GM18517 (cell line): ENCODE results near the gene IRF6.

Experiments
- ATAC-seq: cut with Tn5 transposase; IDR thresholded peaks from one replicate; pipeline ENCODE4 v1.9.1; 2021; ENCODE audit warnings: mild to moderate bottlenecking, moderate library complexity; ENCODE audit not compliant: unreplicated experiment

The IRF6 gene

GRCh38 chr1:209790286-209791193, 15.4 kb downstream of the IRF6 start:
- no peak for ATAC-seq

- ATAC-seq, result no peak
Measured at GRCh38 chr1:209789245-209789644, 16.7 kb downstream of the IRF6 start.

- no peak for ATAC-seq
Measured at GRCh38 chr1:209787551-209787950, 18.4 kb downstream of the IRF6 start.

- no peak for ATAC-seq
Measured at GRCh38 chr1:209786146-209786545, 19.8 kb downstream of the IRF6 start.

GRCh38 chr1:209785592-209785991, 20.4 kb downstream of the IRF6 start:
- ATAC-seq, result no peak

- ATAC-seq, result peak; percentile 92
Measured at GRCh38 chr1:209784265-209785169, 21.4 kb downstream of the IRF6 start, which contains the start of gene C1orf74. C1orf74 (minus strand) TSS chr1:209784559; CDS start chr1:209783634, 925 bp downstream.

- no peak for ATAC-seq
Measured at GRCh38 chr1:209783386-209783785, 22.6 kb downstream of the IRF6 start.

GRCh38 chr1:209780268-209780667, 25.7 kb downstream of the IRF6 start:
- ATAC-seq, result no peak

GRCh38 chr1:209778102-209778501, 27.8 kb downstream of the IRF6 start:
- no peak for ATAC-seq

- ATAC-seq, result no peak
Measured at GRCh38 chr1:209777587-209777986, 28.4 kb downstream of the IRF6 start.

GRCh38 chr1:209775678-209776077, 30.3 kb downstream of the IRF6 start:
- ATAC-seq, result no peak

GRCh38 chr1:209774592-209774991, 31.4 kb downstream of the IRF6 start:
- peak; percentile 62 for ATAC-seq

- ATAC-seq, result no peak
Measured at GRCh38 chr1:209772126-209772525, 33.8 kb downstream of the IRF6 start.

GRCh38 chr1:209770636-209771415, 35.1 kb downstream of the IRF6 start:
- no peak for ATAC-seq

GRCh38 chr1:209769971-209770370, 36.0 kb downstream of the IRF6 start:
- ATAC-seq, result no peak

GRCh38 chr1:209769171-209769904, 36.6 kb downstream of the IRF6 start:
- ATAC-seq, result peak; percentile 78

- peak; percentile 80 for ATAC-seq
Measured at GRCh38 chr1:209768354-209768774, 37.6 kb downstream of the IRF6 start.

GRCh38 chr1:209767706-209768105, 38.2 kb downstream of the IRF6 start:
- no peak for ATAC-seq

- ATAC-seq, result no peak
Measured at GRCh38 chr1:209767096-209767495, 38.8 kb downstream of the IRF6 start.

- no peak for ATAC-seq
Measured at GRCh38 chr1:209766051-209766450, 39.9 kb downstream of the IRF6 start.
